ENCODE results near the gene TTC38.
"Not testable (repeated sequence)": the region's sequence is repeated elsewhere in the genome, so short reads cannot be mapped to it uniquely, and the experiment has no call there.

The TTC38 gene

GRCh38 chr22:46247443-46247975 is 20.3 kb upstream of the TTC38 start:
- no peak for DNase-seq

GRCh38 chr22:46250035-46250782 is 17.6 kb upstream of the TTC38 start, which contains the start of gene CDPF1:
TSS of gene CDPF1 (minus strand) at chr22:46250293. CDS start at chr22:46248284, 2,009 bp downstream.
- DNase-seq, result peak; percentile 95

GRCh38 chr22:46250783-46251125 is 17.1 kb upstream of the TTC38 start:
- no peak for DNase-seq

- no peak for DNase-seq
Measured at GRCh38 chr22:46251266-46251665, 16.5 kb upstream of the TTC38 start.

GRCh38 chr22:46251816-46252380 is 15.9 kb upstream of the TTC38 start:
- DNase-seq, result no peak

- no peak for DNase-seq
Measured at GRCh38 chr22:46256358-46256958, 11.3 kb upstream of the TTC38 start.

- DNase-seq, result peak; percentile 29
Measured at GRCh38 chr22:46259374-46259773, 8.4 kb upstream of the TTC38 start.

GRCh38 chr22:46260038-46260437 is 7.8 kb upstream of the TTC38 start:
- no peak for DNase-seq

- peak; percentile 74 for DNase-seq
Measured at GRCh38 chr22:46262449-46263215, 5.2 kb upstream of the TTC38 start.

- DNase-seq, result no peak
Measured at GRCh38 chr22:46263216-46263590, 4.6 kb upstream of the TTC38 start, which contains the start of gene PKDREJ. TSS of gene PKDREJ (minus strand) at chr22:46263343. CDS start at chr22:46263322, 21 bp downstream.

- DNase-seq, result not testable (repeated sequence)
Measured at GRCh38 chr22:46264520-46264919, 3.3 kb upstream of the TTC38 start.

GRCh38 chr22:46265627-46266026 is 2.2 kb upstream of the TTC38 start:
- DNase-seq, result not testable (repeated sequence)

- no peak for DNase-seq
Measured at GRCh38 chr22:46269564-46269963, 1.8 kb downstream of the TTC38 start.

GRCh38 chr22:46272196-46272595 is 4.4 kb downstream of the TTC38 start:
- no peak for DNase-seq

- no peak for DNase-seq
Measured at GRCh38 chr22:46272762-46273431, 5.1 kb downstream of the TTC38 start.

- no peak for DNase-seq
Measured at GRCh38 chr22:46273432-46274148, 5.8 kb downstream of the TTC38 start.

- DNase-seq, result no peak
Measured at GRCh38 chr22:46274381-46274780, 6.6 kb downstream of the TTC38 start.

- no peak for DNase-seq
Measured at GRCh38 chr22:46275455-46276122, 7.8 kb downstream of the TTC38 start.

GRCh38 chr22:46276563-46276962 is 8.8 kb downstream of the TTC38 start:
- no peak for DNase-seq

- no peak for DNase-seq
Measured at GRCh38 chr22:46278656-46279645, 11.1 kb downstream of the TTC38 start.
